ENCODE measurements around the gene TMEM72. TPM values are rescaled to one million over a fixed set of nuclear protein-coding genes. Genes with fewer than 3 reads are reported as not detected.
A peak's percentile ranks its signal among the peaks of the same experiment; 100 is the strongest.

TMEM72 gene
- total and polyA plus RNA-seq, 2 of the 13 experiments (the other 11 are each of a cell fraction or from before 2014, with no cell fraction given) = 0.04 TPM; not detected in 1

DNA sequence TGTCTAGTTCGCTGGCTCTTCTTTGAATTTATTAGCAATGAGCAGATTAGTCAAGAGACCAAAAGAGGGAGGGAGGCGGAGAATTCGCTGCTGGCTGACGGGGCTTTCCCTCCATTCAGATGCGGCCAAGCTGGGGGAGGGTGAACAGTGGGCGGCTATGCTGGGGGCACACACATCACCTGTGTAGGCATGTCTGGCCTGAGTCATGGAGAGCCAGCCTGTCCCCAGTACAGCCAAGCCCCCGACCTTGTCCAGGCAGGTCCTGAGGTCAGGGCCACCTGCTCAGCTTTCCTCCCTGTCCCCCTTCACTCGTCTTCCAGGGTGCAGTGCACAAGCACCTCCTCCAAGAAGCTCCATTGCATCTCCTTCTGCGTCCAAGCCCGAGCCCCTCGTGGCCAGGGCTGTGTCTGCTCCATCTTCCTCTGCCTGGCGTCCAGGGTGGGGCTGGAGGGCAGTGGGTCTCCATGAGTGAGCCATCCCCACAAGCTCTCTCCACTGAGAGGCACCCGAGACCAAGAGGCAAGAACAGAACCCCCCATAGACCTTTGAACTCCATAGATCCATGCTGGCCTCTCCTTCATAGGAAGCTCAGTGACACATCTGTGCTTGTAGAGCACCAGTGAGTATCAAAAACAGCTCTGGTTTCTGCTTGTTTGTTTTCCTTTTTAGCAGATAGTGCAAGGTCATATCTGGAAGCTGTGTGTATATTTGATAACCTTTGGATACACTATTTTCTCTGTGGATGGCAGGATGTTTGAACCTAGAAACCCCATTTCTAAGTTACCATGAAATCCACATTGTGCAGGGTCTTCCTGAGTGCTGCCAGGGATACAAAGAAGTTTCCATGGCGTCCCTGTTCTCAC is 69.4 kb downstream of the TMEM72 start (continued):
- TF ChIP-seq ZSCAN22 (CRISPR knock-in tag; IDR thresholded peaks at IDR 0.05) (no peak), ETV6 (CRISPR knock-in tag; conservative IDR thresholded peaks at IDR 0.05) (peak; percentile 56; the same call in 1 of the 2 replicates), ZSCAN20 (CRISPR knock-in tag; IDR thresholded peaks at IDR 0.05; ENCODE audit: borderline replicate concordance) (no peak), CSRNP2 (CRISPR knock-in tag; conservative IDR thresholded peaks at IDR 0.05; ENCODE audit: low read depth) (no peak), HDAC1 (CRISPR knock-in tag; IDR thresholded peaks at IDR 0.05) (peak; percentile 65), NFYC (CRISPR knock-in tag; IDR thresholded peaks at IDR 0.05) (no peak), PAX8 (CRISPR knock-in tag; IDR thresholded peaks at IDR 0.05; ENCODE audit: borderline replicate concordance) (no peak), KLF6 (CRISPR knock-in tag; IDR thresholded peaks at IDR 0.05) (peak; percentile 43; the same call in 1 of the 2 replicates), MAFK (conservative IDR thresholded peaks at IDR 0.05 in 1 of 2, IDR thresholded peaks at IDR 0.05 in 1 of 2; ENCODE audit: low read length in 2 of 2) (0 out of 4 replicates have a peak, but pooled peaks of 1 of the 2 experiments have one; percentile 6), TOPORS (CRISPR knock-in tag; IDR thresholded peaks at IDR 0.05) (no peak), MZF1 (CRISPR knock-in tag; IDR thresholded peaks at IDR 0.05; ENCODE audit: borderline replicate concordance) (no peak), RELA (CRISPR knock-in tag; IDR thresholded peaks at IDR 0.05) (no peak), NR2F1 (CRISPR knock-in tag; IDR thresholded peaks at IDR 0.05) (peak; percentile 59 to 86; a peak in 3 of 4 replicates), MEIS2 (CRISPR knock-in tag; IDR thresholded peaks at IDR 0.05) (peak; percentile 84; the same call in 1 of the 2 replicates), TAF1 (CRISPR knock-in tag; IDR thresholded peaks at IDR 0.05) (peak; percentile 50; the same call in 1 of the 2 replicates), ZNF431 (CRISPR knock-in tag; IDR thresholded peaks at IDR 0.05; ENCODE audit: borderline replicate concordance, low read depth) (peak; percentile 69; the same call in 1 of the 2 replicates), FOXA3 (CRISPR knock-in tag; IDR thresholded peaks at IDR 0.05) (peak; percentile 91), ZNF773 (CRISPR knock-in tag; IDR thresholded peaks at IDR 0.05; ENCODE audit: borderline replicate concordance) (0 out of 2 replicates have a peak, but pooled peaks have one; percentile 31), ZBTB26 (CRISPR knock-in tag; IDR thresholded peaks at IDR 0.05; ENCODE audit: borderline replicate concordance) (no peak), U2AF1 (optimal IDR thresholded peaks at IDR 0.05; ENCODE audit: low read depth, low read length) (no peak), ZNF883 (CRISPR knock-in tag; IDR thresholded peaks at IDR 0.05; ENCODE audit: not compliant biosample characterization) (peak; percentile 39), HDAC2 (CRISPR knock-in tag; IDR thresholded peaks at IDR 0.05) (peak; percentile 86), ZSCAN25 (CRISPR knock-in tag; IDR thresholded peaks at IDR 0.05) (peak; percentile 53; the same call in 1 of the 2 replicates), ZNF816 (CRISPR knock-in tag; IDR thresholded peaks at IDR 0.05; ENCODE audit: borderline replicate concordance) (no peak), ELF3 (CRISPR knock-in tag; IDR thresholded peaks at IDR 0.05) (peak; percentile 28)
